ENCODE results near the gene CHADL. TPM values are rescaled to one million over a fixed set of nuclear protein-coding genes. Genes with fewer than 3 reads are reported as not detected.

The CHADL gene
- total and polyA plus RNA-seq, 2 of the 8 experiments (the other 6 are each of a cell fraction or from before 2014, with no cell fraction given): 0.78 to 1.4 TPM

DNA sequence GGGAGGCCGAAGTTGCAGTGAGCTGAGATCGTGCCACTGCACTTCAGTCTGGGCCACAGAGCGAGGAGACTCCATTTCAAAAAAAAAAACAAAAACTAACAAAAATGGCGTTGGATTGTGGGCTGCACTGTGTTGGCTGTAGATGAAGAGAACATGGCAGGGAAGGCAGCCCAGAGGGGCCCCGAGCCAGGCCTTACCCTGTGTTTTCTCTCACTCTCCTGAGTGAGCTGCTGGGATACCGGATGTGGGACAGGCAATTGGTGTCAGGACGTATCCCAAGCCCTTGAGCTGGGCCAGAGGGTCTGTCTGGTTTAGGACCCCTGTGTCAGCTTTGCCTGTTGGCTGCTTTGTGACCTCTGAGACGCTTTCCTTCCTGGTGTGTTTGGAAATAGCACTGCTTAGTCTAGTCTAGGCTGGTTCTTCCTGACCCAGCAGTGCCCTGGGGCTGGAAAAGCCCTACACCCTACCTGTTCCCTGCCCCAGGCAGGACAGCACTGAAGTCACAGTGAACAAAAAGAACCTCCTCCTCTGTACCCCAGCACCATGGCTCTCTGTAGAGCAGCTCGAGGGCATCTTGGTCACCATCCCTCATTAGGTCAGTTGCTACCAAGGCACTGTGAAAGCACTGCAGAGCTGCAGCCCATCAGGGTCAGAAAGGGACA lies 17.8 kb downstream of the CHADL start (continued):
- TF ChIP-seq CBX8 (IDR thresholded peaks at IDR 0.05; ENCODE audit: borderline replicate concordance, low read depth, low read length): no peak
- no peak for TF ChIP-seq CREB1 (IDR thresholded peaks at IDR 0.05)
- no peak for TF ChIP-seq ASH2L (IDR thresholded peaks at IDR 0.05; ENCODE audit: low read length)
- TF ChIP-seq CHD2 (IDR thresholded peaks at IDR 0.05; ENCODE audit: low read length): no peak
- TF ChIP-seq, protein P1, sequence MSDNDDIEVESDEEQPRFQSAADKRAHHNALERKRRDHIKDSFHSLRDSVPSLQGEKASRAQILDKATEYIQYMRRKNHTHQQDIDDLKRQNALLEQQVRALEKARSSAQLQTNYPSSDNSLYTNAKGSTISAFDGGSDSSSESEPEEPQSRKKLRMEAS (IDR thresholded peaks at IDR 0.05): no peak
